Tibial nerve (tissue), 4 donors: Measurements from ENCODE around the gene GLIPR1.

Source experiments
- CTCF ChIP-seq, 5 experiments: fragments of 200-600 bp in 3 of 5; fragments of 450-650 bp in 2 of 5; sonication (generic) in 3 of 5; IDR thresholded peaks; one replicate each; pipeline ENCODE4 v1.5.1; 2016 to 2019; ENCODE audit warnings: antibody characterized with exemption in 5 of 5, mild to moderate bottlenecking in 3 of 5, moderate library complexity in 2 of 5
- EP300 ChIP-seq, 2 donors: sonication (generic); formaldehyde crosslinking; IDR thresholded peaks; one replicate each; pipeline ENCODE4 v1.6.1; 2017; ENCODE audit warnings: antibody characterized with exemption in 2 of 2, mild to moderate bottlenecking in 1 of 2
- POLR2A ChIP-seq, 2 donors: fragments of 450-650 bp; IDR thresholded peaks; one replicate each; pipeline ENCODE4 v1.6.1; 2017; ENCODE audit warnings: antibody characterized with exemption in 2 of 2, mild to moderate bottlenecking in 2 of 2, moderate library complexity in 2 of 2

- TF ChIP-seq CTCF (IDR thresholded peaks at IDR 0.05): no peak
- TF ChIP-seq POLR2A (IDR thresholded peaks at IDR 0.05): no peak
- no peak for TF ChIP-seq EP300 (IDR thresholded peaks at IDR 0.05)
Observed at GRCh38 chr12:75533239-75533638, 52.7 kb downstream of the GLIPR1 start.
